Heart left ventricle (tissue), 13 donors: ENCODE data around the gene SCN5A.

Experiments used
- POLR2A ChIP-seq, 2 donors: fragments of 450-650 bp; IDR thresholded peaks; one replicate each; pipeline ENCODE4 v1.6.1; 2017; ENCODE audit warnings: antibody characterized with exemption in 2 of 2, mild to moderate bottlenecking in 2 of 2, moderate library complexity in 2 of 2
- TF ChIP-seq, protein P1 (sequence below), 12 donors: fragments of 200-600 bp; sonication (generic) in 4 of 12; IDR thresholded peaks; one replicate each; pipeline versions ENCODE4 v1.5.0 to v1.8.0; 2018 to 2022; ENCODE audit warnings: antibody characterized with exemption in 12 of 12, mild to moderate bottlenecking in 5 of 12
- donor health status: ischemic (EF 13 %, LVEDD 7.1; RV severe dilation, severe dysfunction).
- donor health status: DM: no; HTN: yes; CAD: no.
- donor health status: DM: no; HTN: no; CAD: no.
- donor health status: ischemic (EF 25% LVEDD 6.9; RV normal size, moderate dysfunction).
- donor health status: ischemic (EF 25% LVEDD 5.7; RV mildly dilated, moderate dysfunction).
- donor health status: ischemic (EF 35%, LVEDD 5.7; RV mildly dilated, moderate dysfunction).
- donor health status: nonischemic (EF 11% LVEDD 7.7; RV severe dilation, severe dysfunction).
- donor health status: DM: yes; HTN: yes; CAD: no.
- donor health status: PGD.
- donor health status: ischemic (EF 29% LVEDD 5.4; RV normal size, mild dysfunction).
- donor health status: nonischemic (EF 23%, LVEDD 6.1; RV moderate dilation, normal function).

GRCh38 chr3:38543586-38543985, 105.9 kb downstream of the SCN5A start:
- TF ChIP-seq, protein P1, sequence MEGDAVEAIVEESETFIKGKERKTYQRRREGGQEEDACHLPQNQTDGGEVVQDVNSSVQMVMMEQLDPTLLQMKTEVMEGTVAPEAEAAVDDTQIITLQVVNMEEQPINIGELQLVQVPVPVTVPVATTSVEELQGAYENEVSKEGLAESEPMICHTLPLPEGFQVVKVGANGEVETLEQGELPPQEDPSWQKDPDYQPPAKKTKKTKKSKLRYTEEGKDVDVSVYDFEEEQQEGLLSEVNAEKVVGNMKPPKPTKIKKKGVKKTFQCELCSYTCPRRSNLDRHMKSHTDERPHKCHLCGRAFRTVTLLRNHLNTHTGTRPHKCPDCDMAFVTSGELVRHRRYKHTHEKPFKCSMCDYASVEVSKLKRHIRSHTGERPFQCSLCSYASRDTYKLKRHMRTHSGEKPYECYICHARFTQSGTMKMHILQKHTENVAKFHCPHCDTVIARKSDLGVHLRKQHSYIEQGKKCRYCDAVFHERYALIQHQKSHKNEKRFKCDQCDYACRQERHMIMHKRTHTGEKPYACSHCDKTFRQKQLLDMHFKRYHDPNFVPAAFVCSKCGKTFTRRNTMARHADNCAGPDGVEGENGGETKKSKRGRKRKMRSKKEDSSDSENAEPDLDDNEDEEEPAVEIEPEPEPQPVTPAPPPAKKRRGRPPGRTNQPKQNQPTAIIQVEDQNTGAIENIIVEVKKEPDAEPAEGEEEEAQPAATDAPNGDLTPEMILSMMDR (IDR thresholded peaks at IDR 0.05) = no peak
- TF ChIP-seq POLR2A (IDR thresholded peaks at IDR 0.05) = no peak
